HG03045 (cell line): ENCODE results near the gene AFDN.

Source experiments
- ATAC-seq: cut with Tn5 transposase; IDR thresholded peaks from one replicate; pipeline ENCODE4 v1.9.1; 2021; ENCODE audit warnings: mild to moderate bottlenecking, moderate library complexity; ENCODE audit not compliant: unreplicated experiment

AFDN gene

DNA sequence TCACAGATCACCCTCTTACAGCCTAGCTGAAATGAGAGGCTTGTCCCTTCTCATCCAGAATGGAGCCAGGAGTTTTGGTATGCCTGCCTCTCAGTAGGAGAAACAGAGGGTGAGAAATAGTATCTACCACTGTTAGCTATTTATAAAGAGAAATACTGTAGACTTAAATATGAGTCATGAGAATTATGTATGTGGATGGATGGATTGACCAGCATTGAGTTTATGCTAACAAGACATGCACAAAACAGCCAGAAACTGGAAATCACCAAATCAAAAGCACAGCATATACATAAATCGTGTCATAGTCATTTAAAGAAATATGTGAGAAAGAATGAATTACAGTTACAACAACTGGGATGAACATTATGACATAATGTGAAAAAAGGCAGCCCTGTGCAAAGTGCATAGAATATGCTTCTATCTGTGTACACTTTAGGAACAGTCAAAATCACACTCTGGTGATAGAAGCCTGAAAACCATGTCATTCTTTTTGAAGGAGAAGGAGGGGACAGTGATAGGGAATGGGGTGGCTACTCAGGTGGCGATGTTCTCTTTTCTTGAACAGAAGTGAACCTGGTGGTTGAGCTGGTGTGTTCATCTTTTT, 90.9 kb downstream of the AFDN start:
- ATAC-seq: no peak

DNA sequence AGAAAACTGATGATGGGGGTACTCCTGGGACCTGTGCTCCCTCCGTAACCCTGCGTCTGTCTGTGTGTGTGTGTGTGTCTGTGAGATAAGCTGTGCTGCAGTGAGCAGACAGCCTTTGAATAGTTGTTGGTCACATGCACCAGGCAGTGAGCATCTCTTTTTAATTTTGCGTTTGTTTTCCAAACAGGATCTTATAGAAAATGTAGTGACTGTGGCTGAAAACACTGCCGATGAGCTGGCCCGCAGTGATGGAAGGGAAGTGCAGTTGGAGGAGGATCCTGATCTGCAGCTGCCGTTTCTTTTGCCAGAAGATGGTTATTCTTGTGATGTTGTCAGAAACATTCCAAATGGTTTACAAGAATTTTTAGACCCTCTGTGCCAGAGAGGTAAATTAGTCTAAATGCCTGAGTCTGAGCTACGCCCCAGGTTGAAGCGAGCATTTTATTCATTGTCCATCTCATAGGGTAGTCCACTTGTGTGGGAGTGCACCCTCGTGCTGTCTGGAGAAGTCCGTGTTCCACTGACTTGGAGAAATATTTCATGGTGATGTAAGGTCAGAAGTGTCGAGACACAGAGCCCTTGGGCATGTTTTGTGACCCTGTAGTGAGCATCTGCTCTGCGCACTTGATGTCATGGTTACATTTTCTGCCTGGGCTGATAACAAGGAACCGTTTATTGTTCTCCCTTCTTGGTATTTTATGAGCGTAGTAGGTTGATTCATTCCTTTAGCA, 92.0 kb downstream of the AFDN start:
- ATAC-seq: no peak

DNA sequence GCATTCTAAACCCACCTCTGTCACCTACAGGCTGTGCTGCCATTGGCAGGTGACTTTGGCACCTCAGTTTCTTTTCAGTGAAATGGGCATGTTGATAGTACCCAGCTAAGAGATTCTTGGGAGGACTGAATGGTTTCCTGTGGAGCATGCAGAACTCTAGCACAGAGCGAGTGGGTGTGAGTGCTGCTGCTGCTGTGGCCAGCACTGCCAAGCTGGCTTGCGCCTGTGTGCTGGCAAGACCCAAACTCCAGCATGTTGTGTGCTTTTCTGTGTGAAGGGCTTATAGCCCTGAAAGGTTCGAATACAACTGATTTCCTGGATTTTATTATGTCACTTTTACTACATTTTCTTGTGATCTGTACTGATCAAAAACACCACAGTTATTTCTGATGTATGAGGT, 92.6 kb downstream of the AFDN start:
- ATAC-seq: no peak

DNA sequence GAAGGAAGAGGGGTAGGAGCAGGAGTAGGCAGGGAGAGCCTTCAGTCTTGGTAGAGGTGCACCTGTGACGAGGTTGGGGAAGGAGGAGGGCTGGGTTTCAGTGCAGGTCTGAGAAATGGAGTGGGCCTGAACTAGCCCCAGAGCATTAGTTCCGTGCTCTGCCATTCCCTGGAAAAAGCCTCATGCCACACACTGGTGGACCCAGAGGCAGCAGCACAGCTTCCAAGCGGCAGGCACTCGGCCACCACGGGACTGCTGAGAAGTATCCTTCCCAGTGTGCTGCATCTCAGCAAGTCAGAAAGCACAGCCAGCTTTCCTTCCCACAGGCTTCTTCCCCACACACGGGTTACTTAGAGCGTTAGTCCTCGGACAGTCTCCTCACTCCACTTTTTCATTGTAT, 93.5 kb downstream of the AFDN start:
- ATAC-seq: no peak

DNA sequence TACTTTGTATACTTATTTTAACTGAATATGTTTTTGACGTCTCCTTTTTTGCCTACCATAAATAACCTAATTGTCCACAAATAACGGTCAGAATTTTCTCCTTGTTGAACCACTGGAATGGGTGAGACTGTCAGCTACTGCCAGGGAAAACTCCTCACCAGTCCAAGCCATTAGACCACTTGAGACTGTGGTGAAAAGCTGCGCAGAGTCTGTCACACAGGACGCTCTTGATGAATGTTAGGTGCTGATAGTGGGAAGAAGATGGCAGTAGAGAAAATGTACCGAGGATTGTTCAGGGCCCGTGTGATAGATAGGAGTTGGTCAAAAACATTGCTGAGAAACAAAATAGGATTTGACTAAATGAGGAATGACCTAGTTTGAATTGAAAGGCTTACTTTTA, 95.1 kb downstream of the AFDN start:
- no peak for ATAC-seq

DNA sequence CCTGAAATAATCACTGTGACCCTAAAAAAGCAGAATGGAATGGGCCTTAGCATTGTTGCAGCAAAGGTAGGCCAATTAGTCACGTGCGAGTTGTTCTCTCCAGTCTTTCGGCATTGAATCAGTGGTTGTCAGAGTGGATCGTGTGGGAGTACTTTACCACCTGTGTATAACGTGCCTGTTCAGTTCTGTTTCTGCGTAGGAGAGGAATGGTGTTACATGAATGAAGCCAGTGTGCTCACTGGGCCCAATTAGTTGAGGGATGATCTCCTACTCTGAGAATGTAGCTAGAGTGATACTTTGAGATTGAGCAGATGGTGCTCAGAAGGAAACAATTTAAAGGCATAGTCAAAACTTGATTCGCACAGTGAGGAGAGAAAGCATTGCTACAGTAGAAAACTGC, 98.3 kb downstream of the AFDN start:
- ATAC-seq: no peak

DNA sequence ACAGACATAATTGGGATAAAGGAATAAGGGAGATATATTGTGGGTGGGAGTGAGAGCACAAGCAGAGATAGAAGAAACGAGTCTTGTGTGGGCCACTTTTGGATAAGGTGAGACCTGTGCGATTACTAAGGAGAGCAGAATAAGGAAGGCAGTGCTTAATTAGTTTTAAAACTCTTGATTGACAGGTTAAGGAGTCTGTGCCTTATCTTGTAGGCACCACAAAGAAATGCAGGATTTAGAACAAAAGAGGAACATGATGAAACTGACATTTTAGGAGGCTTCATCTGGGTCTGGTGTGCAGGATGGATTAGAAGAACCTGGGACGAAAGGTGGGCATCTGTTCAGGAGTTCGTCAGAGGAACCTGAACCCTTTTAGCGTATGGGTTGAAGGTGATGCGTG, 100.5 kb downstream of the AFDN start:
- no peak for ATAC-seq

DNA sequence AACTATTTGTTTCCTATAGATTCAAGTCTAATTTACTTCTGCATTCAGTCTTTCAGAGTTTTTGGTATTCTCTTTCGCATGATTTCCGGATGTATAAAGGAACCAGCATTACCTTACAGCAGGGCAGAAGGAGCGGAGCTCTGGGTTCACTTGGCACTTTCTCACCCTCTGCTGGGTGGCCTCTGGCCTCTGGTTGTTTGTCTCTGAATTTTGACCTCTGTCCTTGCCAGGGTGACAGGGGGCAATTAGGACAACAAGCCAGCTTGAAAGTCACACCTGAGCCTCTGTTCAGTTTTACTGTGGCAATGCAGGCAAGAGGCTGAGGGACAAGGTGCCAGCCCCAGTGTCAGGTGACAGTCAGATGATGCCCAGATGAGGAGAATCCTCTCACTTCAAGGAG, 101.4 kb downstream of the AFDN start:
- no peak for ATAC-seq

DNA sequence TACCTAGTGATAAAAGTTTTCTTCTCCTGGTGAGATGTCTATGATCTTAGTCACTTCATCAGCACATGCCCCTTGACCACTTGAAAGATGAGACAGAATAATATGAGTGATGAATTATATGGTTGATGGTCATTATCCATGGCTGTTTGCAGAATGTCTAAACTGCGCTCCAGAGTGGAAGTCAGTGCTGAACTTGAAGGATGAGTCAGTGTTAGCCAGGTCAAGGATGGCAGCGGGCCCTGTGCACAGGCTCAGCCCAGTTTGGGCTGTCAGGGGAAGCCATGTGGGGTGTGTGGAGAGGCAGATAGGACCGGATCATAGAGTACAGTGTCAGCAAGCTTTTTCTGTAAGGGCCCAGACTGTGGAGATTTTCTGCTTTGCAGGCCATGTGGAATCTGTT, 103.6 kb downstream of the AFDN start:
- no peak for ATAC-seq

DNA sequence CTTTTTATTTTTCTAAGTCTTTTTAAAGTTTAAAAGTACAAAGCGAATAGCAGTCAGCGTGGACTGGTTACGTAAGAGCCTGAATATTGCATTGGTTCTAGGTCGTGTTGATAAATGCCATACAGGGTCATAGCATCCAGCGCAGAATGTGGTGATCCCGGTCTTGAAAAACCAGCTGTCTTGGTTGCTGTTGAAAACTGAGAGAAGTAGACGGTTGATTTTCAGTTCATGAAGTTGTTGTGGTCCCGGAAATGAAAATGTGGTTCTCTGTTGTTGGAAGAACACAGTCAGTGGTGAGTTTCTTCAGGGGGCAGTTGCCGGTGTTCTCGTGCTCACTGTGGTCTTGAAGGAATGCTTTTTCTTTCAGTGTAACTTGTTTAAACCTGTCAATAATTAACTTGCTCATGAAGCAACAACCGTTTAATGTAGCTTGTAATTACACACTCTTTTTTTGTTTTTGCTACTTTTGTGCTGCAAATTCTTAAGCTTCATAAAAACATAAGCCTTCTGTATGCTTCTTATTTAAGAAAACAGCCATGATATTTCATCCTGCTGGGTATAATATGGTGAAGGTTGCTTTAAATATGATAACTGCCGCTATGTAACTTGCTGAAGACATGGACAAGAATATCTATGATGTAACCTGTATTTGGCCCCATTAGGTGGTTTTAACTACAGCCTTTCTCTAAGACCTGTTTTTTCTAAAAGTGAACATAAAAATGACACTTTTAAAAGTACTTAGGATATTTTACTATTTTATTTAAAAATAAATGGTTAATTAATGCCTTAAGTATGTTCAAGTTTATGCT, 106.0 kb downstream of the AFDN start:
- ATAC-seq: no peak

DNA sequence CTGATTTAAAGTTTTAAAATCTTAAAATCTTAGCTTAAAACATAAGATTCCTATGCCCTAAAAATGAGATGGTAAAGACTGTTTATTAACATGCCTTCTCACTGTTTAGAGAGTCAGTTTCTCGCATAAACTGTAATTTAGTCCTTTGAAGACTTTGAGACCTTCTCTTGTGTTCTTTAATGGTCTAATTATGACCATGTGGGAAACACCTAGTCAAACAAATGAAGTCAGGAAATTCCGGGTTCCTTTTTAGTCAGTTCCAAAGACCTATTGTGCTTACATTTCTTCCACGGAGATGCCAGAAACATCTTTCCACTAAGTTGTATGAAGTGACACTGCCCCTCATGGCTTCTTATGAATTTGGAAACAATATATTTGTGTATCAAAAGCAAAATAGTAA, 106.6 kb downstream of the AFDN start:
- no peak for ATAC-seq

DNA sequence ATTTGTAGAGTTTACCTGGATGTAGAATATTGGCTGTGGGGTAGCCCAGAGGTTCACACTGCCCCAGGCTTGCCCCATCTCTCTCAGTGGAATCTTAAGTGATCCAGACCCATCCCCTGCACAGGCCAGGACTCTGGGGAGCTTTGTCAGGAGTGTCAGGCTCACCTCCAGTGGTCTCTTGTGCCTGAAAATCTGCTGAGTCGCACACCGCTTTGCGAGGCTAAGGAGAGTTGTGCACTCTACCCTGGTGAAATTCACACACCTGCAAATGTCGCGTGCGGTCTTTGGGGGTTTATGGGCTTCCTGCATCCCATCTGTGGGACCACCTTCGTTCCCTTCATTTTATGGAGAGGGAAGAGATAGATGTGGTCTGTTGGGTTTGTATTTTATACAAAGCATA, 107.1 kb downstream of the AFDN start:
- no peak for ATAC-seq

DNA sequence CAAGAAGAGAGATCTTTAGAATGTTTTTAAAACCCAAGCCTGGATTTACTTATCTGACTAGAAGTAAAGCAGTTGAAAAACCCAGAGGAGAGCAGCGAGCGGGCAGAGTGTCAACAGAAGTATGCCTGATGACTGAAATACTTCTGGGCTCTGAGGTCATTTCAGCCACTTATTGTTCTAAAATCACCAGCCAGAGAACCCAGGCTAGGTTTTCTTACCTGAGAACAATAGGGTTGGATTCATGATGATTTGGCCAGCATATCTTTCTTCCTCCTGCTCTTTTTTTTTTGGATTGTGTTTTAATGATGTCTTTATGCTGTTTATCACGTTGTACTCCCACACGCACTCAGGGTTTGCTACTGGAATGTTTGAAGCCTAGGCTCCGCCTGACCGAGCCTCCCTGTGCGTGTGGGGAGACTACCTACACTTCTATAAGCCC, 107.7 kb downstream of the AFDN start:
- ATAC-seq: no peak

DNA sequence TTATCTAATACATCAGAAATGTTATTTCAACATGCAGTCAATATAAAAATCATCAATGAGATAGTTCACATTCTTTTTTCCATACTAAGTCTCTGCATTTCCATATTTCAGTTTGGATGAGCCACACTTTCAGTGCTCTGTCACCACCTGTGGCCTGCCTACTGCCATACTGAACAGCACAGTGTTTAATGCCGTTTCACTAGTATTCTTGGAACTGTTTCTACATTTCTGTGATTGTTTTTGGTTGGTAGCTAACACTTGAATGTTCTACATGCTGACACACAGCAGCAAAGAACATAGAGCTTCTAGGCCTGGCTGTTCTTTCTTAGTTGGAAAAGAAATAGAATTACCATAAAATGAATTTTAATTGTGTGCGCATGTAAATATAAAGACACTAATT, 109.3 kb downstream of the AFDN start:
- no peak for ATAC-seq

DNA sequence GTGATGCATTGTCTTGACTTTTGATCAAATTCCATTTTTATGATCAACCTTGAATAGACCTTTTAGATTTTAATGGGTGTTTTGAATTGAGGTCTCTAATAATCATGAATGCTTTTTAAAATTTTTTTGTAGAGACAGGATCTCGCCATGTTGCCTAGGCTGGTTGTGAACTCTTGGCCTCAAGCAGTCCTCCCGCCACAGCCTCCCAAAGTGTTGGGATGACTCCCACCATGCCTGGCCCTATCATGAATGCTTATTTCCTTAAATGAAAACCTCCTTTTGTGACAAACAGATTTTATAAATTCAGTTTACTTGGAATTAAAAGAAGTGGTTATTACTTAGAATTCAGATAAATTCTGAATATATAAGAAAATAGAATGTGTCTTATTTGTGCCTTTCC, 110.6 kb downstream of the AFDN start:
- ATAC-seq: no peak

DNA sequence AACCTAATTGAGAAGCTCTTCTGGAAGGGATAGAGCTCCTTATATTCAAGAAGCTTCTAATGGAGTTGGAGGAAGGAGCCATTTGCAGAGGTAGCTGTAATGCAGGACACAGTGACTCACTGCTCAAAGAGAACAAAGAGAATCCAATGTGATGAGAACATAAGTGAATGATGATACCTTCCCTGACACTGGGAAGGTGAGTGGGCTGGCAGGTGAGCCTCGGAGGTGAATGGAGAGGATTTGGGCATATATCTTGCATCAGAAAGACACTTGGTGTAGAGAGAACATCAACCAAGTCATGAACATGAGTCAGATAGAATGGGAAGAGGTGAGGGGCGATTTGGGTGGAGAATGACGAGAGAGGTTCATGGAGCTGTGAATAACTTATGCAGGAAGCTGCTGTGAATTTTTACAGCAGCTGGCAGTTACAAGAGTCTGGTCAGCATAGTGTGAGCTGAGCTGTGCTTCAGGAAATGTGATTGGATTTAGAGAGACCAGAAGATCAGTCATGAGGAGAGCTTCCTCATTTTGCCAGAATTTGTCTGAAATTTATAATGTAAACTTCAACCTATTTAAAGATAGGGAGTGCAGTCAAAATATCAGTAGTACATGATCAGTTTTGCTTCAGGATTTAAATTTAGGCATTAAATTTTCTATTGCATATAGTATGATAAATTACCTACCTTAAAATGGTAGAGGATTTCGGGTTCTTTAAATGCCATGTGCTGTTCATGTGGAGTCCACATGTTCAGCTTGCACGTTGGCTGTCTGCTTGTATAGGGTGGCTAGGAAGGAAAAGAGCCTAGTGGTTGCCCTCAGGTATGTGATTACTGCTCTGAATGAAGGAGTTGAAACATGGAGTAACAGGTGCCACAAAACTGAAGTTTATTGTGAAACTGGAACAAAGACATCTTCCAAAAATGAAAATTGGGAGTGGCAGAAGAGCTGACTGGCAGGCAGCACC, 111.5 kb downstream of the AFDN start:
- no peak for ATAC-seq

DNA sequence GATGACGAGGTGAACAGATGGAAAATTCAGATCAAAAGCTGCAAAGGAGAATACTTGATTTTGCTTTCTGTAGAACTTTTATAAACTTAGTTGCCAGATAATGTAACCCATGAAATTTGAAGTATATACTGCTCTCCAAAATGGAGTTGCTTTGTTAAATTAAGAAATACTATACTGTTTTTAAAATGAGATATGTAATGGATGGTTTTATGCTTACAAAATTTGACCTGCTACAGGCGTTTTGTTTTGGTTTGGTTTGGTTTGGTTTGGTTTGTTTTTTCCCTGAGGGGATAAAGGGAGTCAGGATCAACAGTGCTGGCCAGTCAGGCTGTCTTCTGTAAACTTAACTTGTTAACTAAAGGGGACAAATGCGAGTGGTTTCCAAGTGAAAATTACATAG, 115.1 kb downstream of the AFDN start:
- no peak for ATAC-seq

DNA sequence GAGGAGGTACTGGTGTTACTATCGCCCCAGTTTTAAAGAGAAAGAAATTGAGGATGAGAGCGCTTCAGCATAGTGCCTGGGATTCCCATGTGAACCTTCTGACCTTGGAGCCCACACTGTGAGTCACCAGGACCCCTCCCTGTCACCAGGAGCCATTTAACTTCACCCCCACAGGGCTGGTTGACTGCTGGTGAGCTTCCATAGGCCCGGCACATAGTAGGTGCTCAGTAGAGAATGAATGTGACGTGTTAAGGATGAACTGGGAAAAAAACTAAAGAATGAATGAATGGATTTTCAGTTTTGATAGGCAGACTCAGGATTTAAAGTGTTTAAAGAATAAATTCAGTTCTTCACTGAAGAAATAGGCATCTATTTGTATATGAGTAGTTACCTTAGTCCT, 117.4 kb downstream of the AFDN start:
- no peak for ATAC-seq

DNA sequence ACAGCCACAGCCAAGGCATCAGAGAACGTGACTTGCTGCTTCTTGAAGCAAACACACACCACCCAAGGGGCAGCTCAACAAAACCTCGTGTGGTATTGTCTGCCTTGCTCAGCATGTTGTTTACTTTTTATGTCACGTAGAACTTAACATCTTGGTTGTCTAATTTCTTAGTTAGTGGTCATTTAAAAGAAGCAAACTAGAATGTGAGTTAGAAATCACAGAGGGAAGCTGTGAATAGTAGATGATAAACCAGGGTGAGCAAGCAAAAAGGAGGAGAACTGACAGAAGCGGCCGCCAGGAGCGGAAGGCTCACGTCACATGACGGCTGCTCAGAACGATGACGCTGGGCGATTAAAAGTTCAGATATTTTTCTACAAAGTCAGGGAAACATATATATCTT, 119.3 kb downstream of the AFDN start:
- ATAC-seq: no peak

DNA sequence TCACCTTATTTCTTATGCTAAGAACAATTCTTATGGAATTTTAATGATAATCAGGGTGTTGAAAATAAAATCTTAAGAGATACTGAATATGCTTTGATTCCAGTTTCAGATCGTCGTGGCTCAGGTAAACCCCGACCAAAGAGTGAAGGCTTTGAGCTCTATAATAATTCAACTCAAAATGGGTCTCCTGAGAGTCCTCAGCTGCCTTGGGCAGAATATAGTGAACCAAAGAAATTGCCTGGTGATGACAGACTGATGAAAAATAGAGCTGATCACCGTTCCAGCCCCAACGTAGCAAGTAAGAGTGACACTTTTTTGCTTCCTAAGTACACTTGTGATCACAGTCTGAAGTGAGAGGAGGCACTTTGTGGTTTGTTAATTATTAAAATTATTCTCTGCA, 119.9 kb downstream of the AFDN start:
- ATAC-seq: no peak

DNA sequence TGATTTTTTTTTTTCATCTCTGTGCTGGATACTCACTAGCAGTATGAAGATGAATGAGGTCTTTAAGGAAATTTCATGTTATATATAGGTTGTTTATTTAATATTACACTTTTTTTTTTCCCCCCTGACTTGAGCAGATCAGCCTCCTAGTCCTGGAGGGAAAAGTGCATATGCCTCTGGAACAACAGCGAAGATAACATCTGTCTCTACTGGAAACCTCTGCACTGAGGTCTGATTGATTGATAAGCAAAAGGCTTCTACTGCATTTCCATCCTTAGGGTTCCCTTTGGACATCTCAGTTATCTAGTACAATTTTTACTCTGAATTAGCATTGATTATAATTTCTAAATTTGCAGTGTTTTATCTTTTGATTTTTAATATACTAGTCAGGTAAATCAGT, 121.0 kb downstream of the AFDN start:
- no peak for ATAC-seq
